Motor neuron (in vitro differentiated cells): Measurements from ENCODE around the gene RHOB. TPM values are rescaled to one million over a fixed set of nuclear protein-coding genes. Genes with fewer than 3 reads are reported as not detected.
"Not testable (repeated sequence)": the region's sequence is repeated elsewhere in the genome, so short reads cannot be mapped to it uniquely, and the experiment has no call there.

ENCODE experiments used
- ATAC-seq, 8 experiments: fragments of 200-7000 bp; cut with Tn5 transposase; replicated peaks in 6 of 8; 2 replicates each; pipeline ENCODE4 v1.8.0; 2021; ENCODE audit warnings: mild to moderate bottlenecking in 8 of 8, moderate library complexity in 8 of 8
- H3K27ac ChIP-seq, 2 donors: fragments of 250-450 bp; sonication (Bioruptor Pico); 2 replicates each; pipeline ENCODE4 v1.9.0; 2021; ENCODE audit warnings: antibody characterized with exemption in 2 of 2, mild to moderate bottlenecking in 2 of 2, moderate library complexity in 1 of 2
- H3K4me1 ChIP-seq, 2 donors: fragments of 250-450 bp; sonication (Bioruptor Pico); replicated peaks in 1 of 2; 2 replicates each; pipeline ENCODE4 v1.6.1; 2021; ENCODE audit warnings: antibody characterized with exemption in 2 of 2, mild to moderate bottlenecking in 2 of 2, moderate library complexity in 1 of 2
- H3K4me3 ChIP-seq, 5 donors: fragments of 250-450 bp; sonication (Bioruptor Pico); 2 replicates each; pipeline ENCODE4 v1.9.0; 2021; ENCODE audit warnings: antibody characterized with exemption in 5 of 5, mild to moderate bottlenecking in 5 of 5, moderate library complexity in 4 of 5
- WGBS, 10 experiments: fragments of 450-650 bp; shearing (Covaris generic); methylation state at CpG; one replicate each; pipeline ENCODE4 v1.0.0; 2022; 5-methylcytosine and 5-hydroxymethylcytosine counted together
- in situ Hi-C, 9 experiments: fragments of 400-800 bp; cut with MboI; loops; one replicate each; pipeline ENCODE4 v1.15.0; 2021; ENCODE audit warnings: low sequenced_read_pairs in 9 of 9, low pct_unique_long_range_greater_than_20kb in 2 of 9; ENCODE audit not compliant: unreplicated experiment in 9 of 9
- total RNA-seq, 8 experiments: library from RNA; unstranded; fragments of 300-600 nt; gene quantifications; 2 replicates each; pipeline versions ENCODE4 v1.2.3 to v1.2.4, GENCODE V29; 2022

The RHOB gene
- total RNA-seq, 8 experiments from 2014 or later, result 12.1 to 280 (median 56.3) TPM

GRCh38 chr2:20433249-20433648 lies 13.6 kb upstream of the RHOB start:
- no peak for ATAC-seq
- peaks cover 0 to 2% of the 10 kb centered on the region in 2 donors for H3K4me1 ChIP-seq
- in situ Hi-C loops, result loop anchor here in 3 of 9 experiments (25.0 kb wide), 1 partner anchor 204 kb away; no protein-coding TSS in a partner anchor
- no peak overlapping the region for H3K27ac ChIP-seq
- 67 to 100% (median 93%) methylated on average over 2 to 7 of the region's 7 CpGs; no CpG with 5 or more reads in 3 of the 10 experiments for WGBS, 10 experiments
- no peak overlapping the region for H3K4me3 ChIP-seq

GRCh38 chr2:20433946-20434553 lies 12.8 kb upstream of the RHOB start:
- in situ Hi-C loops, result loop anchor here in 3 of 9 experiments (25.0 kb wide), 1 partner anchor 203 kb away; no protein-coding TSS in a partner anchor
- Histone ChIP-seq H3K27ac (no peak overlapping the region), H3K4me1 (peaks cover 0 to 4% of the 10 kb centered on the region in 2 donors), H3K4me3 (no peak overlapping the region)
- ATAC-seq, result no peak
- 67 to 100% (median 100%) methylated on average over 1 to 2 of the region's 4 CpGs; no CpG with 5 or more reads in 7 of the 10 experiments for WGBS, 10 experiments

GRCh38 chr2:20434588-20435294 lies 12.1 kb upstream of the RHOB start:
- no peak for ATAC-seq
- no peak overlapping the region for H3K4me3 ChIP-seq
- H3K4me1 ChIP-seq, result peaks cover 0 to 4% of the 10 kb centered on the region in 2 donors
- in situ Hi-C loops, result loop anchor here in 3 of 9 experiments (25.0 kb wide), 1 partner anchor 203 kb away; no protein-coding TSS in a partner anchor
- no peak overlapping the region for H3K27ac ChIP-seq
- WGBS, 10 experiments, result 61 to 100% (median 82%) methylated on average over 1 to 7 of the region's 8 CpGs; no CpG with 5 or more reads in 1 of the 10 experiments

GRCh38 chr2:20435456-20435855 lies 11.4 kb upstream of the RHOB start:
- H3K4me3 ChIP-seq, ATAC-seq, H3K4me1 ChIP-seq, H3K27ac ChIP-seq: not testable (repeated sequence)
- 83 to 100% (median 93%) methylated on average over 1 to 7 of the region's 9 CpGs; no CpG with 5 or more reads in 5 of the 10 experiments for WGBS, 10 experiments
- in situ Hi-C loops, result loop anchor here in 3 of 9 experiments (25.0 kb wide), 1 partner anchor 202 kb away; no protein-coding TSS in a partner anchor

- no peak overlapping the region for H3K27ac ChIP-seq
- no peak for ATAC-seq
- in situ Hi-C loops, result loop anchor here in 3 of 9 experiments (25.0 kb wide), 1 partner anchor 200 kb away; no protein-coding TSS in a partner anchor
- no peak overlapping the region for H3K4me3 ChIP-seq
- WGBS, 10 experiments, result 79 to 93% (median 90%) methylated on average over 2 to 7 of the region's 7 CpGs; no CpG with 5 or more reads in 2 of the 10 experiments
- peaks cover 0 to 4% of the 10 kb centered on the region in 2 donors for H3K4me1 ChIP-seq
These were observed 10.0 kb upstream of the RHOB start for GRCh38 chr2:20436716-20437470.

GRCh38 chr2:20438334-20439192 lies 8.3 kb upstream of the RHOB start:
- ATAC-seq, result peak; percentile 93 to 99 (median 97)

GRCh38 chr2:20439193-20439475 lies 7.7 kb upstream of the RHOB start:
- no peak overlapping the region for H3K4me3 ChIP-seq
- 29 to 100% (median 85%) methylated on average over 2 to 4 of the region's 4 CpGs; no CpG with 5 or more reads in 2 of the 10 experiments for WGBS, 10 experiments
- ATAC-seq, result no peak
- in situ Hi-C loops, result loop anchor here in 3 of 9 experiments (25.0 kb wide), 1 partner anchor 198 kb away; no protein-coding TSS in a partner anchor
- no peak overlapping the region for H3K27ac ChIP-seq
- H3K4me1 ChIP-seq, result peaks cover 0 to 4% of the 10 kb centered on the region in 2 donors

More at GRCh38 chr2:20438334-20439192, 8.3 kb upstream of the RHOB start:
- no peak overlapping the region for H3K4me3 ChIP-seq
- WGBS, 10 experiments, result 33 to 86% (median 62%) methylated on average over 1 to 7 of the region's 7 CpGs
- in situ Hi-C loops, result loop anchor here in 3 of 9 experiments (25.0 kb wide), 1 partner anchor 199 kb away; no protein-coding TSS in a partner anchor
- peak overlapping the region in 1 of 2 donors; percentile 33 for H3K27ac ChIP-seq
- H3K4me1 ChIP-seq, result peaks cover 0 to 4% of the 10 kb centered on the region in 2 donors

- Histone ChIP-seq H3K4me3 (no peak overlapping the region), H3K4me1 (peaks cover 0 to 4% of the 10 kb centered on the region in 2 donors), H3K27ac (no peak overlapping the region)
- WGBS, 10 experiments, result 40 to 100% (median 86%) methylated on average over 1 to 5 of the region's 5 CpGs; no CpG with 5 or more reads in 3 of the 10 experiments
- in situ Hi-C loops, result loop anchor here in 3 of 9 experiments (25.0 kb wide), 1 partner anchor 198 kb away; no protein-coding TSS in a partner anchor
- no peak for ATAC-seq
These were observed 7.4 kb upstream of the RHOB start for GRCh38 chr2:20439503-20439902.

GRCh38 chr2:20440001-20440560 lies 6.8 kb upstream of the RHOB start:
- Histone ChIP-seq H3K27ac (no peak overlapping the region), H3K4me1 (peaks cover 0 to 4% of the 10 kb centered on the region in 2 donors), H3K4me3 (no peak overlapping the region)
- 83 to 100% (median 97%) methylated on average over 1 to 6 of the region's 6 CpGs; no CpG with 5 or more reads in 1 of the 10 experiments for WGBS, 10 experiments
- in situ Hi-C loops, result loop anchor here in 8 of 9 experiments (10.0 to 25.0 kb wide), 3 partner anchors 195 to 205 kb away; no protein-coding TSS in a partner anchor
- ATAC-seq, result no peak

- in situ Hi-C loops, result loop anchor here in 8 of 9 experiments (10.0 to 25.0 kb wide), 3 partner anchors 191 to 201 kb away; no protein-coding TSS in a partner anchor
- peak in 3 of 8 experiments; percentile 1 for ATAC-seq
- WGBS, 10 experiments, result 0 to 75% (median 15%) methylated on average over 1 to 6 of the region's 6 CpGs
These were observed 3.5 kb upstream of the RHOB start for GRCh38 chr2:20443276-20443920.

More at GRCh38 chr2:20443276-20443920, 3.5 kb upstream of the RHOB start:
- Histone ChIP-seq H3K27ac (no peak overlapping the region), H3K4me1 (peaks cover 3 to 4% of the 10 kb centered on the region in 2 donors), H3K4me3 (no peak overlapping the region)
